ENCODE results near the gene SNED1. TPM values are rescaled to one million over a fixed set of nuclear protein-coding genes. Genes with fewer than 3 reads are reported as not detected.

The SNED1 gene
- total RNA-seq, 1 experiment from 2014 or later, result 3.2 TPM

GRCh38 chr2:240985881-240986786 lies 12.3 kb upstream of the SNED1 start (continued):
- no peak for TF ChIP-seq ZNF425 (CRISPR knock-in tag; conservative IDR thresholded peaks at IDR 0.05)

DNA sequence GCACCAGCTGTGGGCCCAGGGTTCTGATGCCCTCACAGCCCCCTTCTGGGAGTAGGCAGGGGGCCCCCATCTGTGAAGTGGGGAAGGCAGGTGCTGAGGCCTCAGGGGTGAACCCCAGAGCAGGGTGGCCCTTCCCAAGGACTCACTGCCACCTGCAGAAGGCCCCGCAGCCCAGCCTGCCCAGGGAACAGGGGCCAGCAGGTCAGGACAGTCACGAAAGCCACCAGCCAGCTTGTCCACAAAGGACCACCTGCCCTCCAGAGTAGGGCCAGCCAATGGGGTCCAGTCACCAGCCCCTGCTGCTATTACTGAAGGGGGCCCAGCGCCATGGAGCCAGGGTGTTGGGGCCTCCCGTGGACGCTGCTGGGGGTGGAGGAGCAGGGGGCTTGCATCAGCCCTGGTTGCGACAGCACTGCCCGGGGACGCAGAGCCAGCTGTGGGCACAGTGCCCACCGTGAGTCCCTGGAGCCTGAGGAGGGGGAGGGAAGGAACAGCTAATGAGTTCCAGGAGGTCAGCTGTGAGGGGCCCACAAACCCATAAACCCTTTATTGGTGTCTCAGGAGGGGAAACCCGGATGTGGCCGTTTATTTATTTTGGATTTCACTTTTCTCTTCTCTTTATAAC lies 11.5 kb upstream of the SNED1 start:
- CTCF ChIA-PET, result interaction anchor here (1.5 kb wide), 1 partner anchor 135 kb away, joined by 4 read pairs; no protein-coding TSS in a partner anchor
- H3K27ac Mint-ChIP-seq, result no peak overlapping the region
- H3K27me3 Mint-ChIP-seq (ENCODE audit: low read depth), result peaks cover 2% of the 10 kb centered on the region; the same call in 1 of the 2 replicates
- H3K36me3 Mint-ChIP-seq, result no peaks in the 10 kb centered on the region
- POLR2A ChIA-PET, result no interaction called here
- no peak for TF ChIP-seq FOXP4 (CRISPR knock-in tag; IDR thresholded peaks at IDR 0.05)
- peak; percentile 97 for TF ChIP-seq GABPB1 (CRISPR knock-in tag; IDR thresholded peaks at IDR 0.05)
- H3K4me1 Mint-ChIP-seq, result no peaks in the 10 kb centered on the region
- ATAC-seq (no peak), DNase-seq (ENCODE audit: low spot score) (peak; percentile 7)
- no peaks in the 10 kb centered on the region for H3K9me3 Mint-ChIP-seq
- no peak overlapping the region for H3K4me3 Mint-ChIP-seq

GRCh38 chr2:240987588-240987987 lies 10.8 kb upstream of the SNED1 start:
- ChIA-PET POLR2A (no interaction called here), CTCF (no interaction called here)
- DNase-seq (ENCODE audit: low spot score) (peak; percentile 5), ATAC-seq (no peak)
- Mint-ChIP-seq H3K27me3 (ENCODE audit: low read depth) (peaks cover 2% of the 10 kb centered on the region; the same call in 1 of the 2 replicates), H3K27ac (no peak overlapping the region), H3K9me3 (no peaks in the 10 kb centered on the region), H3K4me1 (no peaks in the 10 kb centered on the region), H3K36me3 (no peaks in the 10 kb centered on the region), H3K4me3 (no peak overlapping the region)
- TF ChIP-seq GABPB1 (CRISPR knock-in tag; IDR thresholded peaks at IDR 0.05), result no peak
- TF ChIP-seq MXD4 (CRISPR knock-in tag; IDR thresholded peaks at IDR 0.05; ENCODE audit: borderline replicate concordance), result no peak
- no peak for TF ChIP-seq ZNF263 (CRISPR knock-in tag; IDR thresholded peaks at IDR 0.05; ENCODE audit: low read depth)
- no peak for TF ChIP-seq PRRX2 (CRISPR knock-in tag; IDR thresholded peaks at IDR 0.05)
- TF ChIP-seq IRF2 (CRISPR knock-in tag; IDR thresholded peaks at IDR 0.05; ENCODE audit: borderline replicate concordance, low read depth), result no peak
- no peak for TF ChIP-seq USF2 (CRISPR knock-in tag; IDR thresholded peaks at IDR 0.05)
- no peak for TF ChIP-seq CREB1 (CRISPR knock-in tag; IDR thresholded peaks at IDR 0.05)
- TF ChIP-seq, protein P1, sequence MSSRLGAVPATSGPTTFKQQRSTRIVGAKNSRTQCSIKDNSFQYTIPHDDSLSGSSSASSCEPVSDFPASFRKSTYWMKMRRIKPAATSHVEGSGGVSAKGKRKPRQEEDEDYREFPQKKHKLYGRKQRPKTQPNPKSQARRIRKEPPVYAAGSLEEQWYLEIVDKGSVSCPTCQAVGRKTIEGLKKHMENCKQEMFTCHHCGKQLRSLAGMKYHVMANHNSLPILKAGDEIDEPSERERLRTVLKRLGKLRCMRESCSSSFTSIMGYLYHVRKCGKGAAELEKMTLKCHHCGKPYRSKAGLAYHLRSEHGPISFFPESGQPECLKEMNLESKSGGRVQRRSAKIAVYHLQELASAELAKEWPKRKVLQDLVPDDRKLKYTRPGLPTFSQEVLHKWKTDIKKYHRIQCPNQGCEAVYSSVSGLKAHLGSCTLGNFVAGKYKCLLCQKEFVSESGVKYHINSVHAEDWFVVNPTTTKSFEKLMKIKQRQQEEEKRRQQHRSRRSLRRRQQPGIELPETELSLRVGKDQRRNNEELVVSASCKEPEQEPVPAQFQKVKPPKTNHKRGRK (CRISPR knock-in tag; IDR thresholded peaks at IDR 0.05; ENCODE audit: borderline replicate concordance), result no peak
- TF ChIP-seq KAT7 (CRISPR knock-in tag; IDR thresholded peaks at IDR 0.05; ENCODE audit: borderline replicate concordance), result no peak
- TF ChIP-seq FOXP4 (CRISPR knock-in tag; IDR thresholded peaks at IDR 0.05), result no peak
- TF ChIP-seq ZNF138 (CRISPR knock-in tag; conservative IDR thresholded peaks at IDR 0.05), result no peak
- TF ChIP-seq ZNF281 (CRISPR knock-in tag; IDR thresholded peaks at IDR 0.05), result no peak
- no peak for TF ChIP-seq CBFB (CRISPR knock-in tag; IDR thresholded peaks at IDR 0.05; ENCODE audit: low read depth)
- TF ChIP-seq, protein P2, sequence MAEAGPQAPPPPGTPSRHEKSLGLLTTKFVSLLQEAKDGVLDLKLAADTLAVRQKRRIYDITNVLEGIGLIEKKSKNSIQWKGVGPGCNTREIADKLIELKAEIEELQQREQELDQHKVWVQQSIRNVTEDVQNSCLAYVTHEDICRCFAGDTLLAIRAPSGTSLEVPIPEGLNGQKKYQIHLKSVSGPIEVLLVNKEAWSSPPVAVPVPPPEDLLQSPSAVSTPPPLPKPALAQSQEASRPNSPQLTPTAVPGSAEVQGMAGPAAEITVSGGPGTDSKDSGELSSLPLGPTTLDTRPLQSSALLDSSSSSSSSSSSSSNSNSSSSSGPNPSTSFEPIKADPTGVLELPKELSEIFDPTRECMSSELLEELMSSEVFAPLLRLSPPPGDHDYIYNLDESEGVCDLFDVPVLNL (CRISPR knock-in tag; IDR thresholded peaks at IDR 0.05; ENCODE audit: borderline replicate concordance, low read depth), result no peak
- no peak for TF ChIP-seq RELA (CRISPR knock-in tag; IDR thresholded peaks at IDR 0.05; ENCODE audit: borderline replicate concordance)
- TF ChIP-seq TEAD1 (CRISPR knock-in tag; IDR thresholded peaks at IDR 0.05), result no peak
